Measurements from ENCODE around the gene TMED3.

DNA sequence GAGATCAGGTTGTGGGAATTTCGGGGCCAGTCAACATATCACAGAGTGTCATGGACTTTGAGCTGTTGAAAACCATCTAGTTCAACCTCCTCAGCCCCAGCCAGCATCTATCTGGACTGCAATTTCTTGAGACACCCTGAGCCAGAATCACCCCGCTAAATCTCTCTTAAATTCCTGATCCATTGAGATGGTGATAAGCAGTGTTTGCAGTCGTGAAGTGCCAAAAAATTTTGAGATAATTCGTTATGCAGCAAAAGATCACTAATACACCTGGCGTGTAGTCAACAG lies 29.3 kb downstream of the TMED3 start:
- TF ChIP-seq, protein P1, sequence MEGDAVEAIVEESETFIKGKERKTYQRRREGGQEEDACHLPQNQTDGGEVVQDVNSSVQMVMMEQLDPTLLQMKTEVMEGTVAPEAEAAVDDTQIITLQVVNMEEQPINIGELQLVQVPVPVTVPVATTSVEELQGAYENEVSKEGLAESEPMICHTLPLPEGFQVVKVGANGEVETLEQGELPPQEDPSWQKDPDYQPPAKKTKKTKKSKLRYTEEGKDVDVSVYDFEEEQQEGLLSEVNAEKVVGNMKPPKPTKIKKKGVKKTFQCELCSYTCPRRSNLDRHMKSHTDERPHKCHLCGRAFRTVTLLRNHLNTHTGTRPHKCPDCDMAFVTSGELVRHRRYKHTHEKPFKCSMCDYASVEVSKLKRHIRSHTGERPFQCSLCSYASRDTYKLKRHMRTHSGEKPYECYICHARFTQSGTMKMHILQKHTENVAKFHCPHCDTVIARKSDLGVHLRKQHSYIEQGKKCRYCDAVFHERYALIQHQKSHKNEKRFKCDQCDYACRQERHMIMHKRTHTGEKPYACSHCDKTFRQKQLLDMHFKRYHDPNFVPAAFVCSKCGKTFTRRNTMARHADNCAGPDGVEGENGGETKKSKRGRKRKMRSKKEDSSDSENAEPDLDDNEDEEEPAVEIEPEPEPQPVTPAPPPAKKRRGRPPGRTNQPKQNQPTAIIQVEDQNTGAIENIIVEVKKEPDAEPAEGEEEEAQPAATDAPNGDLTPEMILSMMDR (IDR thresholded peaks at IDR 0.05; ENCODE audit: low read depth, low read length, poor library complexity, severe bottlenecking) = no peak
- no peak for TF ChIP-seq EZH2phosphoT487 (IDR thresholded peaks at IDR 0.05; ENCODE audit: borderline replicate concordance, low read length)

All from DOHH2 (cell line).